Calu3 (cell line): ENCODE results near the gene MAML3. TPM values are rescaled to one million over a fixed set of nuclear protein-coding genes. Genes with fewer than 3 reads are reported as not detected.

Experiments used
- BruUV-seq: library from RNA; stranded (reverse); fragments of 400-500 nt; replicated peaks from 2 replicates; lab custom pipeline; 2021; lab: Mats Ljungman, UMichigan
- CTCF ChIA-PET: fragments of 300-600 bp; sonication (Branson Sonifier 250); formaldehyde crosslinking; loops from one replicate; lab custom pipeline; 2022; ENCODE audit warnings: antibody characterized with exemption; lab: Charles Lee
- DNase-seq: peaks from one replicate; pipeline ENCODE4 v3.0.0; 2022
- H3K27ac Mint-ChIP-seq: one replicate; pipeline ENCODE4 v1.8.0; 2022; ENCODE audit warnings: mixed read lengths; ENCODE audit not compliant: unreplicated experiment
- H3K27me3 Mint-ChIP-seq: one replicate; pipeline ENCODE4 v1.8.0; 2022; ENCODE audit warnings: mixed read lengths; ENCODE audit not compliant: unreplicated experiment
- H3K36me3 Mint-ChIP-seq: one replicate; pipeline ENCODE4 v1.8.0; 2022; ENCODE audit warnings: mild to moderate bottlenecking, moderate library complexity, mixed read lengths; ENCODE audit not compliant: insufficient read depth, unreplicated experiment
- H3K4me1 Mint-ChIP-seq: one replicate; pipeline ENCODE4 v1.8.0; 2022; ENCODE audit warnings: mild to moderate bottlenecking, low read depth, mixed read lengths; ENCODE audit not compliant: unreplicated experiment
- H3K4me3 Mint-ChIP-seq: one replicate; pipeline ENCODE4 v1.8.0; 2022; ENCODE audit warnings: mild to moderate bottlenecking, low read depth, moderate library complexity, mixed read lengths; ENCODE audit not compliant: unreplicated experiment
- H3K9me3 Mint-ChIP-seq: one replicate; pipeline ENCODE4 v1.8.0; 2022; ENCODE audit warnings: low read depth, mixed read lengths; ENCODE audit not compliant: unreplicated experiment
- intact Hi-C: fragments of 100-400 bp; cut with micrococcal nuclease; formaldehyde crosslinking; loops from one replicate; pipeline ENCODE4 v1.10.0; 2022; ENCODE audit not compliant: unreplicated experiment
- total RNA-seq: library from RNA; stranded (reverse); gene quantifications from 2 replicates; pipeline ENCODE4 v1.2.3, GENCODE V29; 2022
- TF ChIP-seq, protein P1 (sequence below): fragments of 200-600 bp; IDR thresholded peaks from one replicate; pipeline ENCODE4 v1.8.0; 2022; ENCODE audit warnings: antibody characterized with exemption; ENCODE audit not compliant: unreplicated experiment

The MAML3 gene
- total RNA-seq, 1 experiment from 2014 or later = 4.0 TPM

DNA sequence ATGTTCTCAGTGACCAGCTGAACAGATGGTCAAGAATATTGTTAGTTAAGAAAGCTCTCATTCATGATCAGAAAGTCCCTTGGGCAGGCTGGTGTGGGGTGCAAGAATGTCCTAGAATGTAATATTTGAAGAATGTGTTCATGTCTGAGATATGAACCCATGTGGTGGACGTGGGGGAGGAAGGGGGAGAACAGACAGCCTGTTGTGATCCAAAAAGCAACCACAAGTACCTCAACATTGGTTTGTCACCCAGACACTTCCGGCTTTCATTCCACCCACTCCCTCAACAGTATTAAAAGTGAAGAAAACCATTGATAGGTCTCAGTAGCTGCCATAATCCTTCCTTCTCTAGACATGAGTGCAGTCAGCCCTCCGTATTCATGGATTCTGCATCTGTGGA lies 82.2 kb downstream of the MAML3 start:
- H3K36me3 Mint-ChIP-seq = no peaks in the 10 kb centered on the region
- H3K27me3 Mint-ChIP-seq = no peaks in the 10 kb centered on the region
- CTCF ChIA-PET = interaction anchor here (0.6 kb wide), 1 partner anchor 11 kb away, joined by 3 read pairs; no protein-coding TSS in a partner anchor
- no peak overlapping the region for H3K27ac Mint-ChIP-seq
- peak; percentile 15 for DNase-seq
- H3K4me3 Mint-ChIP-seq = no peak overlapping the region
- intact Hi-C loops = no loop called here
- TF ChIP-seq, protein P1, sequence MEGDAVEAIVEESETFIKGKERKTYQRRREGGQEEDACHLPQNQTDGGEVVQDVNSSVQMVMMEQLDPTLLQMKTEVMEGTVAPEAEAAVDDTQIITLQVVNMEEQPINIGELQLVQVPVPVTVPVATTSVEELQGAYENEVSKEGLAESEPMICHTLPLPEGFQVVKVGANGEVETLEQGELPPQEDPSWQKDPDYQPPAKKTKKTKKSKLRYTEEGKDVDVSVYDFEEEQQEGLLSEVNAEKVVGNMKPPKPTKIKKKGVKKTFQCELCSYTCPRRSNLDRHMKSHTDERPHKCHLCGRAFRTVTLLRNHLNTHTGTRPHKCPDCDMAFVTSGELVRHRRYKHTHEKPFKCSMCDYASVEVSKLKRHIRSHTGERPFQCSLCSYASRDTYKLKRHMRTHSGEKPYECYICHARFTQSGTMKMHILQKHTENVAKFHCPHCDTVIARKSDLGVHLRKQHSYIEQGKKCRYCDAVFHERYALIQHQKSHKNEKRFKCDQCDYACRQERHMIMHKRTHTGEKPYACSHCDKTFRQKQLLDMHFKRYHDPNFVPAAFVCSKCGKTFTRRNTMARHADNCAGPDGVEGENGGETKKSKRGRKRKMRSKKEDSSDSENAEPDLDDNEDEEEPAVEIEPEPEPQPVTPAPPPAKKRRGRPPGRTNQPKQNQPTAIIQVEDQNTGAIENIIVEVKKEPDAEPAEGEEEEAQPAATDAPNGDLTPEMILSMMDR = no peak
- peaks cover 23% of the 10 kb centered on the region for H3K4me1 Mint-ChIP-seq
- no TSS peak for BruUV-seq
- no peaks in the 10 kb centered on the region for H3K9me3 Mint-ChIP-seq

DNA sequence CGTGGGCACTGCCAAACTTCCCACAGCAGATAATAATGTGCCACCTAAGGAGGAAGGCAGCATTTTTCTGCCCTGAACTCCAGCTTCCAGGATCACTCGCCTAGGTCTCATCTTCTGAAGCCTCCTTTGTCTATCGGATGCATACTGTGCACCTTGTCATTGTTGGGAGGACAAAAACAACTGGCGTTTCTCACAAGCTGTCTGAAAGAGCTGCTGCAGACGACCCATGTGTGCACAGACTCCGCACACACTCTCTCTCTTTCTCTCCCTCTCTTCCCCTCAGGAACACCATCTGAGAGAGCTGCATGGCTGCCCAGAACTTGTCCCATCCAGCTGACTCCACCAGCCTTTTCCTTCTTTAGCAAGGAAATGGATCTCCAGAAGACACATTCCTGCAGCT lies 83.0 kb downstream of the MAML3 start:
- DNase-seq = no peak
- TF ChIP-seq, protein P1 = no peak
- no peak overlapping the region for H3K4me3 Mint-ChIP-seq
- no peaks in the 10 kb centered on the region for H3K9me3 Mint-ChIP-seq
- no peak overlapping the region for H3K27ac Mint-ChIP-seq
- H3K27me3 Mint-ChIP-seq = no peaks in the 10 kb centered on the region
- CTCF ChIA-PET = no interaction called here
- BruUV-seq = no TSS peak
- H3K4me1 Mint-ChIP-seq = peaks cover 27% of the 10 kb centered on the region
- H3K36me3 Mint-ChIP-seq = no peaks in the 10 kb centered on the region
- intact Hi-C loops = no loop called here

DNA sequence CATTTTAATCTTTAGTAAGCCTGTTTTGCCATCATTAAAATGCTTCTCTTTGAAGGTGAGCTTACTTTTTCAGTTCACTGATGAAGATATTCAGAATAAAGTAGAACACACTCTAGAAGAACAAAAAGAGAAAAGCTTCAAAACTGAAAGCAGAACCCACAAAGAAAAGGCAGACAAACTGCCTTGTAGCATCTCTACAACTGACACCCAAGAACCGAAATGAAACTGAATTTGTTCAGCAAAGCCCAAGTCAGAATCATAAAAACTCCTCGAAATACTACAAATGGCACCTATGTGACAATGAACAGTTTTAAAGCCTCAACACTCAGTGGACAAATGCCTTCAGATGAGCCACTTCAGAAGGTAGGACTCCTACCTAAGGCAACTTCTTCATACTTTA lies 83.6 kb downstream of the MAML3 start:
- no peak overlapping the region for H3K4me3 Mint-ChIP-seq
- peaks cover 33% of the 10 kb centered on the region for H3K4me1 Mint-ChIP-seq
- CTCF ChIA-PET = no interaction called here
- H3K36me3 Mint-ChIP-seq = no peaks in the 10 kb centered on the region
- H3K27me3 Mint-ChIP-seq = no peaks in the 10 kb centered on the region
- no peak for DNase-seq
- BruUV-seq = no TSS peak
- intact Hi-C loops = no loop called here
- no peak overlapping the region for H3K27ac Mint-ChIP-seq
- H3K9me3 Mint-ChIP-seq = no peaks in the 10 kb centered on the region
- TF ChIP-seq, protein P1 = no peak

DNA sequence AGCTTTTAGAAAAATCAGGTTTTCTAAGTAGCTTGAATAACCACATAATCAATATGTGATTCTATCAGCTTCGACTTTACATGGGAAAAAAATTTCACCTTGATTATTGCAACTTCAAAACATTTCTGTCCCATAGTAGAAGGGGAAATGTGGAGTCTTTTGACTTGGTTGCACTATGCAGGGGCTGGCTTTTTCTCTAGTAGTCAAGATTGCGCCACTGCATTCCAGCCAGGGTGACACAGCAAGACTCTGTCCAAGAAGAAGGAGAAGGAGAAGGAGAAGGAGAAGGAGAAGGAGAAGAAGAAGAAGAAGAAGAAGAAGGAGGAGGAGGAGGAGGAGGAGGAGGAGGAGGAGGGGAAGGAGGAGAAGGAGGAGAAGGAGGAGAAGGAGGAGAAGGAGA lies 84.9 kb downstream of the MAML3 start:
- intact Hi-C loops = no loop called here
- Mint-ChIP-seq H3K27me3 (no peaks in the 10 kb centered on the region), H3K4me3 (no peak overlapping the region), H3K27ac (no peak overlapping the region), H3K36me3 (no peaks in the 10 kb centered on the region), H3K9me3 (no peaks in the 10 kb centered on the region), H3K4me1 (peaks cover 36% of the 10 kb centered on the region)
- no TSS peak for BruUV-seq
- CTCF ChIA-PET = no interaction called here
- TF ChIP-seq, protein P1 = no peak
- DNase-seq = no peak
